Body of pancreas (tissue), 4 donors: ENCODE measurements around the gene EFCAB13.
"Not testable (repeated sequence)": the region's sequence is repeated elsewhere in the genome, so short reads cannot be mapped to it uniquely, and the experiment has no call there.

Experiments used
- POLR2A ChIP-seq, 3 donors: fragments of 450-650 bp; IDR thresholded peaks; one replicate each; pipeline ENCODE4 v1.6.1; 2016; ENCODE audit warnings: antibody characterized with exemption in 3 of 3, mild to moderate bottlenecking in 2 of 3
- TF ChIP-seq, protein P1 (sequence below), 7 experiments: fragments of 450-650 bp in 4 of 7; fragments of 200-600 bp in 3 of 7; sonication (generic) in 3 of 7; IDR thresholded peaks; one replicate each; pipeline ENCODE4 v1.5.1; 2016 to 2019; ENCODE audit warnings: antibody characterized with exemption in 7 of 7

DNA sequence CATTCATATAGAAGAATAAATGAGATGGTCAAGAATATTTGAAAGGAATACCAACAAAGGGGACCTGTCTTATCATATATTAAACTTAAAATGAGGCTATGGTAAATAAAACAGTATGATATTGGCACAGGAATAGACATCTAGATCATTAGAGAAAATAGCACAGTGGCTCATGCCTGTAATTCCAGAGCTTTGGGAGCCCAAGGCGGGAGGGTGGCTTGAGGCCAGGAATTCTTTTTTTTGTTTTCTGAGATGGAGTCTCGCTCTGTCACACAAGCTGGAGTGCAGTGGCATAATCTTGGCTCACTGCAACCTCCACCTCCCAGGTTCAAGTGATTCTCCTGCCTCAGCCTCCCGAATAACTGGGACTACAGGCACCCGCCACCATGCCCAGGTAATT lies 143.2 kb downstream of the EFCAB13 start:
- TF ChIP-seq, protein P1, sequence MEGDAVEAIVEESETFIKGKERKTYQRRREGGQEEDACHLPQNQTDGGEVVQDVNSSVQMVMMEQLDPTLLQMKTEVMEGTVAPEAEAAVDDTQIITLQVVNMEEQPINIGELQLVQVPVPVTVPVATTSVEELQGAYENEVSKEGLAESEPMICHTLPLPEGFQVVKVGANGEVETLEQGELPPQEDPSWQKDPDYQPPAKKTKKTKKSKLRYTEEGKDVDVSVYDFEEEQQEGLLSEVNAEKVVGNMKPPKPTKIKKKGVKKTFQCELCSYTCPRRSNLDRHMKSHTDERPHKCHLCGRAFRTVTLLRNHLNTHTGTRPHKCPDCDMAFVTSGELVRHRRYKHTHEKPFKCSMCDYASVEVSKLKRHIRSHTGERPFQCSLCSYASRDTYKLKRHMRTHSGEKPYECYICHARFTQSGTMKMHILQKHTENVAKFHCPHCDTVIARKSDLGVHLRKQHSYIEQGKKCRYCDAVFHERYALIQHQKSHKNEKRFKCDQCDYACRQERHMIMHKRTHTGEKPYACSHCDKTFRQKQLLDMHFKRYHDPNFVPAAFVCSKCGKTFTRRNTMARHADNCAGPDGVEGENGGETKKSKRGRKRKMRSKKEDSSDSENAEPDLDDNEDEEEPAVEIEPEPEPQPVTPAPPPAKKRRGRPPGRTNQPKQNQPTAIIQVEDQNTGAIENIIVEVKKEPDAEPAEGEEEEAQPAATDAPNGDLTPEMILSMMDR (IDR thresholded peaks at IDR 0.05): not testable (repeated sequence)
- not testable (repeated sequence) for TF ChIP-seq POLR2A (IDR thresholded peaks at IDR 0.05)
